Pulmonary artery endothelial cell (primary cell): Measurements from ENCODE around the gene FOXL3. TPM values are rescaled to one million over a fixed set of nuclear protein-coding genes. Genes with fewer than 3 reads are reported as not detected.
"Not testable (repeated sequence)": the region's sequence is repeated elsewhere in the genome, so short reads cannot be mapped to it uniquely, and the experiment has no call there.

ENCODE experiments used
- DNase-seq: peaks from one replicate; pipeline ENCODE4 v3.0.0-alpha.2; 2011; ENCODE audit warnings: low read depth, low spot score
- total RNA-seq: library from RNA; depleted of rRNA; stranded (reverse); fragments of >200 nt; gene quantifications from 2 replicates; pipeline ENCODE4 v1.2.3, GENCODE V29; 2014

Gene FOXL3
- total RNA-seq, 1 donor from 2014 or later = not detected

- DNase-seq = no peak
Measured at GRCh38 chr7:255038-255435, 34.9 kb upstream of the FOXL3 start.

DNA sequence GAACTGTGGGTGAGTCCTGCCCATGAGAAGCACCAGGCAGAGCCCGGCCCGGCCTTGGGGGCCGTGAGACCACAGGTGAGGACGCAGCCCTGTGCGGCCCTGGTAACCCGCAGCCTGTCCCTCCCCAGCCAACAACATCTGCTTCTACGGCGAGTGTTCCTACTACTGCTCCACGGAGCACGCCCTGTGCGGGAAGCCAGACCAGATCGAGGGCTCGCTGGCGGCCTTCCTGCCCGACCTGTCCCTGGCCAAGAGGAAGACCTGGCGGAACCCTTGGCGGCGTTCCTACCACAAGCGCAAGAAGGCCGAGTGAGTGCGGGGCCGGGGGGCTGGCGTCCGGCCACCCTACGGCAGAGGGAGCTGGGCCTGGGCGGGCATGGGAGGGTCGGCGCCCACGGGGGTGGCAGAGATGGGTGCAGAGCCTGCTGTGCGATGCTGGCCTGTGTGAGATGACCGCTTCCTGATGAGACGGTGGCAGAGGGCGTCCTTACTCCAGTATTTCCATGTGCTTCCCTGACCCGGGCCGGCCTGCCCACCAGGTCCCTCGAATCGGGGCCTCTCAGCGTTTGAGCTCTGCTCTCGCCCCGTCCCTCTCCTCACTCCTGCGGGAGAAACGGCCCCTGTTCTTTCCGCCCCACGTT is 34.1 kb upstream of the FOXL3 start:
- no peak for DNase-seq

DNA sequence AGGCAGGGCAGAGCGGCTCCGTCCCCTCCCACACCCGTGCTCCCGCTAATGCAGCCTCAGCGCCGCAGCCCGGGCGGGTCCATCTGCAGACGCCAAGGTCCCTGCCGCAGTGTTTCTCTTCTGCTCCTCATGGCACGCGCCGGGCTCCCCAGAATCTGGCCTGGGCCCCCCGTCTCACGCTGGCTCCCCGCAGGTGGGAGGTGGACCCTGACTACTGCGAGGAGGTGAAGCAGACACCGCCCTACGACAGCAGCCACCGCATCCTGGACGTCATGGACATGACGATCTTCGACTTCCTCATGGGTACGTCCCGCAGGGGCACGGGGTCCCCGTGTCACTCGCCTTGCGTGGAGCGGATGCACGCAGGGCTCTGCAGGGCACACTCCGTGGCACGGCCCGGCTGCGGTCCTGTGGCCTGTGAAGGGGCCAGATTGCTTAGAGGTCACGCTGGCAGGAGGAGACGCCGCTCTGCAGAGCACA is 33.5 kb upstream of the FOXL3 start:
- DNase-seq = no peak

GRCh38 chr7:256981-257646 is 32.9 kb upstream of the FOXL3 start:
- DNase-seq = no peak

- DNase-seq = no peak
Measured at GRCh38 chr7:257647-257992, 32.4 kb upstream of the FOXL3 start.

DNA sequence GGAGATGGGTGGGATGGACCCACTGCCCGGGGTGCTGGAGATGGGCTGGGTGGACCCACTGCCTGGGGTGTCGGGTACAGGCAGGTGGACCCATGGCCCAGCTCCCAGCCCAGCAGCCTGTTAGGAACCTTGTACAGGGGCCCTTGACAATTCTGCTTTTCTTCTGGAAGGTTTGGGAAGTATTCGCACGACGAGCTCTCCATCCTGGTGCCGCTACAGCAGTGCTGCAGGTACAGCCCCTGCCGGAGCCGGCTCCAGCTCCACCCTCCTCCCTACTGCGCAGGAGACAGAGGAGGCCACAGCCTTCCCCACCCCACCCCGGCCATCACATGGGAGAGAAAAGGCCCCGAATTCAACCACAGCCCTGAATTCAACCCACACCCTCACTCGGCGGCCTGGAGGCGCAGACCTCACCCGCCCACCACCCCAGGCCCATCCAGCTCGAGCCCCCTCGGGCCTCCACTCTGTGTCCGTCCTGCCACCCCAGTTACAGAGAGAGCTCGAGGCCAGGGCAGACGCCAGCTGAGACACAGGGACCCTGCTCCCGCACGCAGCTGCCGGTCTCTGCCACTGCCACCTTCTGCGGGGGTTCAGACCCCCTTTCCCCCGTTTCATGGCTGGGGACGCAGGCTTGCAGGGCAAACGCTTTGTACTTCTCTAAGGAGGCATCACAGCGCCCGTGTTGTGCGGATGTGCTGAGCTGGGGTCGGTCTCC is 31.3 kb upstream of the FOXL3 start:
- DNase-seq = no peak

- no peak for DNase-seq
Measured at GRCh38 chr7:259191-259505, 30.8 kb upstream of the FOXL3 start.

GRCh38 chr7:259751-260405 is 30.1 kb upstream of the FOXL3 start:
- DNase-seq = no peak

DNA sequence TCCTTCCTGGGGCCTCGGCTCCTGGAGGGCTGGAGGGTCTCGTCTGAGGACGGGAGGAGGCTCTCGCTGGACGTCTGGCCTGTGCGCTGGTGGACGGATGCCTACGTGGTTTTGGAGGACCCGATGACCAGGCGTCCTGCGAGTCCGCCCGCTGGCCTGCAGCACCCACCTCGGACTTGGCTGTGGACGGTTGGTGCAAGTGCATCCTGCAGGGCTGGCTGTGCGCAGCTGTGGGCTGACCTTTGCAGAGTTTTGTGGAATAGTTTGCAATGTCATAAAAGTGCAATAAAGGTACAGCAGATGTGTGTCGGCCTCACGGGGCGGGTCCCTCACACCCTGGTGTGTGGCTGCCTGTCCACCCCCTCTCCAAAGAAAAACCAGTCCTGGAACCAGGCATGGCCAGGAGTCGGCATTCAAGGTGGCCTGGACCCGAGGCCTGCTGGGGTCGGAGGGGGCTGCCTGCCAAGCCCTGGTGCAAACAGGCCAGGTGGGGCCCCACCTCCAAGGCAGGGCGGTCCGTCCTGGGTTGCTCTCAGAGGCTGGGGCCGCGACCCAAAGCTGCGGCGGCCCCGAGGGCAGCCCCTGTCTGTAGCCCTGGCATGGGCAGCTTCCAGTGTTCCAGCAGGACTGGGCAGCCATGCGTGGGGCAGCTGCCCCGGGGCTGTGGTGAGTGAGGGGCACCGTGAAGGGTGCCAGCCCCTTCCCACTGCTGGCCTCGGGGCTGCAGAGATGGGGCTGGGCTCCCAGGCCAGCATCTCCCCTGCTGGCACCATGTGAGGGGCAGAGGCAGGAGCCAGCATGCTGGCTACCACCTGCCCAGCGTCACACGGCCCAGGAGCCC is 29.3 kb upstream of the FOXL3 start:
- no peak for DNase-seq

GRCh38 chr7:261341-262250 is 28.4 kb upstream of the FOXL3 start:
- DNase-seq = no peak

DNA sequence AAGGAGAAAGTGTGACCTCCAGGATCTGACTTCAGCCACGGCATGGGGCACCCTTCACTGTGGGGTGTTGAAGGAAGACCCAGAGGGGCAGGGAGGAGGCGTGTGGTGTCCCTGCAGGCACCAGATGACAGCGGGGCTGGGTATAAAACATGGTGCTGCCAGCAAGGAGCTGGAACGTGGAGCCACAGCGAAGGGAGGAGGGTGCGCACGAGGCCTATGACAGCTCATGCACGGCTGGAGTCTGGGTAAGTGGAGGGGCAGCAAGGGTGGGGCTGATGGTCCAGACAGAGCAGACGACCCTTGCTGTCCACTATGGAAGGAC is 27.8 kb upstream of the FOXL3 start:
- DNase-seq = no peak

- not testable (repeated sequence) for DNase-seq
Measured at GRCh38 chr7:262631-263311, 27.2 kb upstream of the FOXL3 start.

DNA sequence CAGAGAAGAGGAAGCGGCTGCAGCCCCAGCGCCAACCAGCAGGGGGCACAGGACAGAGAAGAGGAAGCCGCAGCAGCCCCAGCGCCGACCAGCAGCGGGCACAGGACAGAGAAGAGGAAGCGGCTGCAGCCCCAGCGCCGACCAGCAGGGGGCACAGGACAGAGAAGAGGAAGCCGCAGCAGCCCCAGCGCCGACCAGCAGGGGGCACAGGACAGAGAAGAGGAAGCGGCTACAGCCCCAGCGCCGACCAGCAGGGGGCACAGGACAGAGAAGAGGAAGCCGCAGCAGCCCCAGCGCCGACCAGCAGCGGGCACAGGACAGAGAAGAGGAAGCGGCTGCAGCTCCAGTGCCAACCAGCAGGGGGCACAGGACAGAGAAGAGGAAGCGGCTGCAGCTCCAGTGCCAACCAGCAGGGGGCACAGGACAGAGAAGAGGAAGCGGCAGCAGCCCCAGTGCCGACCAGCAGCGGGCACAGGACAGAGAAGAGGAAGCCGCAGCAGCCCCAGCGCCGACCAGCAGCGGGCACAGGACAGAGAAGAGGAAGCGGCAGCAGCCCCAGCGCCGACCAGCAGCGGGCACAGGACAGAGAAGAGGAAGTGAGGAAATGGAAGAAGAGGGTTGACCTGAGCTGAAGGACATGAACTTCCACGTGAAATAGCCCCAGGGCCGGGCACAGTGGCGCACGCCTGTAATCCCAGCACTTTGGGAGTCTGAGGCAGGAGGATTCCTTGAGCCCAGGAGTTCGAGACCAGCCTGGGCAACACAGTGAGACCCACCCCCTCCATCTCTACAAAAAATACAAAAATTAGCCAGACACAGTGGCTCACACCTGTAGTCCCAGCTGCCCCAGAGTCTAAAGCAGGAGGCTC is 26.3 kb upstream of the FOXL3 start:
- not testable (repeated sequence) for DNase-seq

- DNase-seq = no peak
Measured at GRCh38 chr7:264541-265191, 25.3 kb upstream of the FOXL3 start.

DNA sequence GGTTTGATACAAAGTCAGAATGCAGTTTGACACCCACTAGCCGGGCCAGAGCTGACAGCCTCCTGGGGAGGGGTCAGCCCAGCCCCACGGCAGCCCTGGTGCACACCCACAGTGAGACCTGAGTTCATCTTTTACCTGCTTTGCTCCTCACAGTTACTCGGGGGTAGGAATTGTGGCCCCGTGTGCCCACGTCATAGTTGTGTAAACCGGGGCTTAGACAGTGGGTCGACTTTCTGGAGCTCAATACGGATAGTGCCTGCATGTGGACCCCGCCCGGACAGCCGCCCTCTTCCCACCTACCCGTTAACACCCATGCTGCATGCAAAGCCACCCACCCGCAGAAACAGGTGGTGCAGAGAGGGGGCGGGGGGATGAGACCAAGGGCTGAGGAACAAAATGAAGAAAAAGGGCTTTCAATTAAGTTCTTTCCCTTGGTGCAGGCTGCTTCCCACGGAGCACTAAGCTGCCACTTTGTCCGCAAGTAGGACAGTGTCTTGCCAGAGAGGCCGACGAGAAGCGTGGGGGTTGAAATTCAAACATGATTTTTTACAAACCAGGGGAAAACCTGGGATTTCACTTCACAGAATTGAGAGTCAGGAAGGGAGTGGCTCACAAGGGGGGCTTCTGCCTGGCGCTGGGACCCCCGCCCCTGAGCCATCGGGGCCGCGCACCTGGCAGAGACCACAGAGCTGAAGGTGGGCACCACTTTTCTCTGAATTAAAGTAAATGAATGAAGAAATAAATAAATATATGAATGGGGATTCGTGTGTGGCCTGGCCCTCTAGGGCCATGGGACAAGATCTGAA is 24.6 kb upstream of the FOXL3 start:
- no peak for DNase-seq

- no peak for DNase-seq
Measured at GRCh38 chr7:265998-266850, 23.7 kb upstream of the FOXL3 start.
